Measurements from ENCODE around the gene TMEM250. TPM values are rescaled to one million over a fixed set of nuclear protein-coding genes. Genes with fewer than 3 reads are reported as not detected.
"Not testable (repeated sequence)": the region's sequence is repeated elsewhere in the genome, so short reads cannot be mapped to it uniquely, and the experiment has no call there.

The TMEM250 gene
- total RNA-seq, 1 experiment from 2014 or later: 66.1 TPM

GRCh38 chr9:136151848-136152542 is 33.3 kb upstream of the TMEM250 start:
- peaks cover 2% of the 10 kb centered on the region; the same call in 1 of the 2 replicates for H3K27me3 ChIP-seq (ENCODE audit: control insufficient read depth, insufficient read depth, low read length)
- no peak overlapping the region for H3K4me3 ChIP-seq (ENCODE audit: insufficient read depth, low read depth, low read length)
- DNase-seq: no peak
- no peaks in the 10 kb centered on the region for H3K36me3 ChIP-seq (replicated peaks; ENCODE audit: control insufficient read depth, insufficient read depth, low read length)

GRCh38 chr9:136151214-136151804 is 32.6 kb upstream of the TMEM250 start:
- peak; percentile 87 for DNase-seq
- Histone ChIP-seq H3K36me3 (replicated peaks; ENCODE audit: control insufficient read depth, insufficient read depth, low read length) (no peaks in the 10 kb centered on the region), H3K4me3 (ENCODE audit: insufficient read depth, low read depth, low read length) (no peak overlapping the region; the same call in 1 of the 2 replicates), H3K27me3 (ENCODE audit: control insufficient read depth, insufficient read depth, low read length) (peaks cover 2% of the 10 kb centered on the region; the same call in 1 of the 2 replicates)

GRCh38 chr9:136150664-136151213 is 32.1 kb upstream of the TMEM250 start:
- not testable (repeated sequence) for H3K36me3 ChIP-seq (replicated peaks; ENCODE audit: control insufficient read depth, insufficient read depth, low read length); H3K27me3 ChIP-seq (ENCODE audit: control insufficient read depth, insufficient read depth, low read length); H3K4me3 ChIP-seq (ENCODE audit: insufficient read depth, low read depth, low read length); DNase-seq

- DNase-seq: peak; percentile 55
- Histone ChIP-seq H3K36me3 (replicated peaks; ENCODE audit: control insufficient read depth, insufficient read depth, low read length) (no peaks in the 10 kb centered on the region), H3K4me3 (ENCODE audit: insufficient read depth, low read depth, low read length) (no peak overlapping the region), H3K27me3 (ENCODE audit: control insufficient read depth, insufficient read depth, low read length) (peaks cover 2% of the 10 kb centered on the region; the same call in 1 of the 2 replicates)
Measured at GRCh38 chr9:136149853-136150252, 31.2 kb upstream of the TMEM250 start.

- Histone ChIP-seq H3K27me3 (ENCODE audit: control insufficient read depth, insufficient read depth, low read length) (peaks cover 2% of the 10 kb centered on the region; the same call in 1 of the 2 replicates), H3K36me3 (replicated peaks; ENCODE audit: control insufficient read depth, insufficient read depth, low read length) (no peaks in the 10 kb centered on the region), H3K4me3 (ENCODE audit: insufficient read depth, low read depth, low read length) (no peak overlapping the region)
- DNase-seq: no peak
Measured at GRCh38 chr9:136149337-136149736, 30.7 kb upstream of the TMEM250 start.

- H3K36me3 ChIP-seq (replicated peaks; ENCODE audit: control insufficient read depth, insufficient read depth, low read length): no peaks in the 10 kb centered on the region
- H3K27me3 ChIP-seq (ENCODE audit: control insufficient read depth, insufficient read depth, low read length): peaks cover 2% of the 10 kb centered on the region; the same call in 1 of the 2 replicates
- DNase-seq: no peak
- no peak overlapping the region for H3K4me3 ChIP-seq (ENCODE audit: insufficient read depth, low read depth, low read length)
Measured at GRCh38 chr9:136148766-136149165, 30.1 kb upstream of the TMEM250 start.

- H3K36me3 ChIP-seq (replicated peaks; ENCODE audit: control insufficient read depth, insufficient read depth, low read length): no peaks in the 10 kb centered on the region
- no peak overlapping the region for H3K4me3 ChIP-seq (ENCODE audit: insufficient read depth, low read depth, low read length)
- H3K27me3 ChIP-seq (ENCODE audit: control insufficient read depth, insufficient read depth, low read length): peaks cover 2% of the 10 kb centered on the region; the same call in 1 of the 2 replicates
- peak; percentile 87 for DNase-seq
Measured at GRCh38 chr9:136147890-136148714, 29.4 kb upstream of the TMEM250 start.

- Histone ChIP-seq H3K4me3 (ENCODE audit: insufficient read depth, low read depth, low read length) (no peak overlapping the region), H3K36me3 (replicated peaks; ENCODE audit: control insufficient read depth, insufficient read depth, low read length) (no peaks in the 10 kb centered on the region), H3K27me3 (ENCODE audit: control insufficient read depth, insufficient read depth, low read length) (peaks cover 2% of the 10 kb centered on the region; the same call in 1 of the 2 replicates)
- peak; percentile 67 for DNase-seq
Measured at GRCh38 chr9:136147038-136147889, 28.6 kb upstream of the TMEM250 start.

- H3K36me3 ChIP-seq (replicated peaks; ENCODE audit: control insufficient read depth, insufficient read depth, low read length): no peaks in the 10 kb centered on the region
- no peak overlapping the region for H3K4me3 ChIP-seq (ENCODE audit: insufficient read depth, low read depth, low read length)
- DNase-seq: peak; percentile 61
- H3K27me3 ChIP-seq (ENCODE audit: control insufficient read depth, insufficient read depth, low read length): peaks cover 2% of the 10 kb centered on the region; the same call in 1 of the 2 replicates
Measured at GRCh38 chr9:136146126-136147037, 27.7 kb upstream of the TMEM250 start.

GRCh38 chr9:136145580-136145979 is 26.9 kb upstream of the TMEM250 start:
- Histone ChIP-seq H3K36me3 (replicated peaks; ENCODE audit: control insufficient read depth, insufficient read depth, low read length) (no peaks in the 10 kb centered on the region), H3K4me3 (ENCODE audit: insufficient read depth, low read depth, low read length) (no peak overlapping the region), H3K27me3 (ENCODE audit: control insufficient read depth, insufficient read depth, low read length) (no peaks in the 10 kb centered on the region)
- no peak for DNase-seq

- no peak for DNase-seq
- Histone ChIP-seq H3K27me3 (ENCODE audit: control insufficient read depth, insufficient read depth, low read length) (no peaks in the 10 kb centered on the region), H3K36me3 (replicated peaks; ENCODE audit: control insufficient read depth, insufficient read depth, low read length) (no peaks in the 10 kb centered on the region), H3K4me3 (ENCODE audit: insufficient read depth, low read depth, low read length) (no peak overlapping the region)
Measured at GRCh38 chr9:136144450-136144849, 25.8 kb upstream of the TMEM250 start.

GRCh38 chr9:136143215-136144001 is 24.7 kb upstream of the TMEM250 start:
- no peaks in the 10 kb centered on the region for H3K36me3 ChIP-seq (replicated peaks; ENCODE audit: control insufficient read depth, insufficient read depth, low read length)
- DNase-seq: peak; percentile 94
- no peaks in the 10 kb centered on the region for H3K27me3 ChIP-seq (ENCODE audit: control insufficient read depth, insufficient read depth, low read length)
- H3K4me3 ChIP-seq (ENCODE audit: insufficient read depth, low read depth, low read length): no peak overlapping the region

Data from H7 (cell line).